Fibroblast of lung (primary cell): ENCODE measurements around the gene LRRC46.

Experiments used
- EZH2 ChIP-seq: IDR thresholded peaks from 2 replicates; pipeline ENCODE4 v1.5.1; 2012; ENCODE audit warnings: low read length, control low read depth, mild to moderate bottlenecking; ENCODE audit errors: missing control alignments
- TF ChIP-seq, protein P1 (sequence below), 2 donors: IDR thresholded peaks in 1 of 2; conservative IDR thresholded peaks in 1 of 2; 1 replicate in 1 of 2; 2 replicates in 1 of 2; pipeline ENCODE4 v1.5.1; 2011 to 2012; ENCODE audit warnings: low read length in 2 of 2, control low read depth in 1 of 2, inconsistent platforms in 1 of 2, low read depth in 1 of 2, mild to moderate bottlenecking in 1 of 2

DNA sequence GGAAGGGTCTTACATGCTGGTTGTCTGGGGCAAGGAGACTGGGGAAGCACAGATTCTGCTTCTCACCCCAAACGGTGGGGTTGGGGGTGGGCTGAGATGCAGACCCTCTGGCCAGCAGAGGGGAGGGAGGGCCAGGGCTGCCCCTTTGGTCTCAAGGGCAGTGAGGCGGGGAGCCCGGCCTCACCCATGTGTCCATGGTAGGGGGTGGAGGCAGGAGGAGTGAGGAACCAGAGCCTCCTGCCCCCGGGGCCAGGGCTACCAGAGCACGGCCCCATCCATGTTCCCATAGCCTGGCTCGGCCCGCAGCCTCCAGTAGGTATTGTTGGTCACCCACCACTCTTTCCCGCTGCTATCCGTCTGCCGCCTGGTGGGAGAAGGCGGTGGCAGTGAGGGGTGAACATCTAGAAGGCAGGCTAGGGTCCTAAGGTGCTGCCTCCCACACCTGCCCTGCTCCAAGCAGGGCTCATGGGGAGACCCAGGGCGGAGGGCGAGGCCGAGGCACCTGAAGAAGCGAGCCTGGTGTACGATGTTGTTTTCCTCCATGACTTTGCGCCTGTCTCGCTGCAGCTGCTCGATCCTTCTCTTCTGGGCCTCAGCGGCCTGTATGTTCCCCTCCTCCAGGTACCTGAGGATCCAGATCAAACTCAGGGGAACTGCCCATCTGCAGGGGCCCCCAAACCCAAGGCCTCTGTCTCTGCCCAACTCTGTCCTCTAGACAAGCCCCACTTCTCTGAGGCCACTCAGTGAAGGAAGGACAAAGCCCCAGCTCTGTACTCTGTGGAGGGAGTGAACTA, 23.2 kb upstream of the LRRC46 start:
- TF ChIP-seq, protein P1, sequence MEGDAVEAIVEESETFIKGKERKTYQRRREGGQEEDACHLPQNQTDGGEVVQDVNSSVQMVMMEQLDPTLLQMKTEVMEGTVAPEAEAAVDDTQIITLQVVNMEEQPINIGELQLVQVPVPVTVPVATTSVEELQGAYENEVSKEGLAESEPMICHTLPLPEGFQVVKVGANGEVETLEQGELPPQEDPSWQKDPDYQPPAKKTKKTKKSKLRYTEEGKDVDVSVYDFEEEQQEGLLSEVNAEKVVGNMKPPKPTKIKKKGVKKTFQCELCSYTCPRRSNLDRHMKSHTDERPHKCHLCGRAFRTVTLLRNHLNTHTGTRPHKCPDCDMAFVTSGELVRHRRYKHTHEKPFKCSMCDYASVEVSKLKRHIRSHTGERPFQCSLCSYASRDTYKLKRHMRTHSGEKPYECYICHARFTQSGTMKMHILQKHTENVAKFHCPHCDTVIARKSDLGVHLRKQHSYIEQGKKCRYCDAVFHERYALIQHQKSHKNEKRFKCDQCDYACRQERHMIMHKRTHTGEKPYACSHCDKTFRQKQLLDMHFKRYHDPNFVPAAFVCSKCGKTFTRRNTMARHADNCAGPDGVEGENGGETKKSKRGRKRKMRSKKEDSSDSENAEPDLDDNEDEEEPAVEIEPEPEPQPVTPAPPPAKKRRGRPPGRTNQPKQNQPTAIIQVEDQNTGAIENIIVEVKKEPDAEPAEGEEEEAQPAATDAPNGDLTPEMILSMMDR (conservative IDR thresholded peaks at IDR 0.05 in 1 of 2, IDR thresholded peaks at IDR 0.05 in 1 of 2; ENCODE audit: low read depth in 1 of 2, low read length in 2 of 2): no peak
- no peak for TF ChIP-seq EZH2
